ENCODE results near the gene GABRG3. TPM values are rescaled to one million over a fixed set of nuclear protein-coding genes. Genes with fewer than 3 reads are reported as not detected.

The GABRG3 gene
- total and polyA plus RNA-seq, 12 donors = not detected

- H3K27me3 ChIP-seq = peaks cover 0 to 4% (median 0%) of the 10 kb centered on the region in 7 donors
- no peak overlapping the region for H3K27ac ChIP-seq
- intact Hi-C loops (cut with DNase I) = loop anchor here in 1 of 10 donors (5.0 kb wide), 1 partner anchor 44 kb away; no protein-coding TSS in a partner anchor
- DNase-seq = no peak
- ATAC-seq = no peak
- no peak overlapping the region for H3K4me3 ChIP-seq
- H3K4me1 ChIP-seq = no peaks in the 10 kb centered on the region
- peaks cover 0 to 36% (median 11%) of the 10 kb centered on the region in 11 donors for H3K9me3 ChIP-seq
- TF ChIP-seq, protein P1, sequence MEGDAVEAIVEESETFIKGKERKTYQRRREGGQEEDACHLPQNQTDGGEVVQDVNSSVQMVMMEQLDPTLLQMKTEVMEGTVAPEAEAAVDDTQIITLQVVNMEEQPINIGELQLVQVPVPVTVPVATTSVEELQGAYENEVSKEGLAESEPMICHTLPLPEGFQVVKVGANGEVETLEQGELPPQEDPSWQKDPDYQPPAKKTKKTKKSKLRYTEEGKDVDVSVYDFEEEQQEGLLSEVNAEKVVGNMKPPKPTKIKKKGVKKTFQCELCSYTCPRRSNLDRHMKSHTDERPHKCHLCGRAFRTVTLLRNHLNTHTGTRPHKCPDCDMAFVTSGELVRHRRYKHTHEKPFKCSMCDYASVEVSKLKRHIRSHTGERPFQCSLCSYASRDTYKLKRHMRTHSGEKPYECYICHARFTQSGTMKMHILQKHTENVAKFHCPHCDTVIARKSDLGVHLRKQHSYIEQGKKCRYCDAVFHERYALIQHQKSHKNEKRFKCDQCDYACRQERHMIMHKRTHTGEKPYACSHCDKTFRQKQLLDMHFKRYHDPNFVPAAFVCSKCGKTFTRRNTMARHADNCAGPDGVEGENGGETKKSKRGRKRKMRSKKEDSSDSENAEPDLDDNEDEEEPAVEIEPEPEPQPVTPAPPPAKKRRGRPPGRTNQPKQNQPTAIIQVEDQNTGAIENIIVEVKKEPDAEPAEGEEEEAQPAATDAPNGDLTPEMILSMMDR (IDR thresholded peaks at IDR 0.05) = no peak
- no peaks in the 10 kb centered on the region for H3K36me3 ChIP-seq
Measured at GRCh38 chr15:27506752-27507151, 535.8 kb downstream of the GABRG3 start.

GRCh38 chr15:27509014-27509413 is 538.0 kb downstream of the GABRG3 start:
- intact Hi-C loops (cut with DNase I) = loop anchor here in 1 of 10 donors (5.0 kb wide), 1 partner anchor 47 kb away; no protein-coding TSS in a partner anchor
- Histone ChIP-seq H3K4me3 (no peak overlapping the region), H3K9me3 (peaks cover 0 to 36% (median 11%) of the 10 kb centered on the region in 11 donors), H3K27me3 (no peaks in the 10 kb centered on the region), H3K27ac (no peak overlapping the region), H3K4me1 (no peaks in the 10 kb centered on the region), H3K36me3 (no peaks in the 10 kb centered on the region)
- ATAC-seq = no peak
- no peak for DNase-seq
- TF ChIP-seq, protein P1 (IDR thresholded peaks at IDR 0.05) = no peak
- 93 to 96% methylated on average over 1 of the region's 1 CpG for WGBS, 2 donors

DNA sequence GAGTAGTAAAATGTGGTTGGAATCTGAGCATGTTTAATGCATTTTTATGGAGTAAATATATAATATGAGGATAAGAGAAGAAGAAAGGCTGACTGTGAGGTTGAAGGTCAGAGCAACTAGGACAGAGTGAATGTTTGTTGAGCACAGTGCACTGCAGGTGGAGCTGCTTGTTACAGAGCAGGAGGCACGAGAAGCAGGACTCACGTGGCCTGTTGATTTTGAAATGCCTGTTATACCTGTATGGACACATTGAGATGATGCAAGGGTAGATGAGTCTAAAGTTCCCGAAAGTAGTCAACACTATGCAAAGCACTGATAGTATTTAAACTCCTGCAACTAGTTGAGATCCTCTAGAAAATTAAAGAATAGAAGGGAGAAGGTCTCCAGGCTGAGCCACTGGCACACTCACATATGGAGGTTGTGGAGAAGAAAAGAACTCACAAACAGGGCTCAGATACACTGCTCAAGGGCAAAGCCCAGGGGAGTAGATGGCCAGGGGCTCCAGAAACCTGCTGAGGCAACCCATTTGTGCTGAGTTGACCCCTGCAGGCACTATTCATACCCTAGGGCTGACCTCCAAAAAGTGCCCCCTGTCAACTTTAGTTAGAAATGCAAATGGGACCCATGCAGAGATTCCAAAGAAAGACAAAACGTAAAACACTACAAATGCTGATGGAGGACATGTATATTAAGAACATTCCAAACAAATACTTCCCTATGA is 541.5 kb downstream of the GABRG3 start:
- Histone ChIP-seq H3K36me3 (no peaks in the 10 kb centered on the region), H3K9me3 (peaks cover 0 to 36% (median 11%) of the 10 kb centered on the region in 11 donors), H3K4me3 (no peak overlapping the region), H3K27me3 (no peaks in the 10 kb centered on the region), H3K4me1 (no peaks in the 10 kb centered on the region), H3K27ac (no peak overlapping the region)
- DNase-seq (no peak), ATAC-seq (no peak)
- WGBS, 2 donors = 69 to 75% methylated on average over 4 of the region's 4 CpGs
- intact Hi-C loops (cut with DNase I) = no loop called here
- TF ChIP-seq, protein P1 (IDR thresholded peaks at IDR 0.05) = no peak

- ATAC-seq (no peak), DNase-seq (no peak)
- Histone ChIP-seq H3K27me3 (no peaks in the 10 kb centered on the region), H3K4me3 (no peak overlapping the region), H3K36me3 (no peaks in the 10 kb centered on the region), H3K9me3 (peaks cover 0 to 23% (median 3%) of the 10 kb centered on the region in 11 donors), H3K4me1 (no peaks in the 10 kb centered on the region), H3K27ac (no peak overlapping the region)
- WGBS, 2 donors = 81 to 82% methylated on average over 3 of the region's 3 CpGs
- TF ChIP-seq, protein P1 (IDR thresholded peaks at IDR 0.05) = no peak
- intact Hi-C loops (cut with DNase I) = no loop called here
Measured at GRCh38 chr15:27514526-27514925, 543.5 kb downstream of the GABRG3 start.
